B cell (primary cell): ENCODE data around the gene MYDGF. TPM values are rescaled to one million over a fixed set of nuclear protein-coding genes. Genes with fewer than 3 reads are reported as not detected.
A peak's percentile ranks its signal among the peaks of the same experiment; 100 is the strongest.

Experiments used
- ATAC-seq: fragments of 200-7000 bp; cut with Tn5 transposase; one replicate; pipeline ENCODE4 v1.10.0; 2021; ENCODE audit warnings: low read depth, mild to moderate bottlenecking, moderate number of reproducible peaks, moderate library complexity
- CTCF ChIA-PET: fragments of 350-600 bp; sonication (Branson Sonifier 250); formaldehyde crosslinking; loops from one replicate; lab custom pipeline; 2021; ENCODE audit warnings: antibody characterized with exemption, inconsistent platforms; lab: Charles Lee
- POLR2A ChIA-PET: fragments of 350-600 bp; sonication (Branson Sonifier 250); formaldehyde crosslinking; loops from one replicate; lab custom pipeline; 2021; ENCODE audit warnings: antibody characterized with exemption; lab: Charles Lee
- DNase-seq: peaks from one replicate; pipeline ENCODE4 v3.0.0; 2013
- H2AFZ ChIP-seq: 2 replicates; pipeline ENCODE4 v1.6.1; 2012; ENCODE audit warnings: mild to moderate bottlenecking, low read depth, low read length; ENCODE audit not compliant: insufficient read depth, poor library complexity, severe bottlenecking
- H3K27ac ChIP-seq, 2 donors: 1 replicate in 1 of 2; 2 replicates in 1 of 2; pipeline ENCODE4 v1.5.1; 2012 to 2013; ENCODE audit warnings: low read length in 2 of 2, mild to moderate bottlenecking in 2 of 2, moderate library complexity in 1 of 2
- H3K27me3 ChIP-seq, 4 experiments: fragments of 200-600 bp in 1 of 4; sonication (generic) in 1 of 4; replicated peaks in 1 of 4; 1 replicate in 2 of 4; 2 replicates in 2 of 4; pipeline versions ENCODE4 v1.6.1 to v1.7.0; 2013 to 2016; ENCODE audit warnings: low read length in 3 of 4, mild to moderate bottlenecking in 2 of 4, mixed read lengths in 1 of 4, moderate library complexity in 1 of 4; ENCODE audit not compliant: insufficient read depth in 4 of 4, control insufficient read depth in 3 of 4; ENCODE audit errors: control extremely low read depth in 1 of 4
- H3K36me3 ChIP-seq, 2 experiments: replicated peaks in 1 of 2; 1 replicate in 1 of 2; 2 replicates in 1 of 2; pipeline versions ENCODE4 v1.6.1 to v1.7.1; 2013; ENCODE audit warnings: low read length in 1 of 2; ENCODE audit not compliant: insufficient read depth in 2 of 2, control insufficient read depth in 1 of 2; ENCODE audit errors: control extremely low read depth in 1 of 2, extremely low read depth in 1 of 2
- H3K4me1 ChIP-seq, 2 donors: fragments of 200-600 bp in 1 of 2; sonication (generic) in 1 of 2; 1 replicate in 1 of 2; 2 replicates in 1 of 2; pipeline versions ENCODE4 v1.5.1 to v1.6.1; 2013 to 2017; ENCODE audit warnings: low read length in 2 of 2; ENCODE audit not compliant: control insufficient read depth in 2 of 2, insufficient read depth in 2 of 2
- H3K4me2 ChIP-seq: replicated peaks from 2 replicates; pipeline ENCODE3; 2012; ENCODE audit warnings: mild to moderate bottlenecking, low read depth, low read length; ENCODE audit not compliant: poor library complexity, severe bottlenecking
- H3K4me3 ChIP-seq, 5 experiments: fragments of 200-600 bp in 1 of 5; sonication (generic) in 1 of 5; 1 replicate in 3 of 5; 2 replicates in 2 of 5; pipeline versions ENCODE4 v1.5.1 to v1.7.0; 2011 to 2016; ENCODE audit warnings: low read length in 4 of 5, mild to moderate bottlenecking in 4 of 5, low read depth in 2 of 5, control low read depth in 1 of 5, moderate library complexity in 1 of 5; ENCODE audit not compliant: insufficient read depth in 1 of 5; ENCODE audit errors: control extremely low read depth in 1 of 5, extremely low read depth in 1 of 5
- H3K79me2 ChIP-seq: fragments of 200-600 bp; sonication (generic); one replicate; pipeline ENCODE4 v1.6.0; 2016; ENCODE audit warnings: low read length; ENCODE audit not compliant: control insufficient read depth, insufficient read depth
- H3K9ac ChIP-seq: fragments of 200-600 bp; sonication (generic); 2 replicates; pipeline ENCODE4 v1.6.1; 2017; ENCODE audit warnings: mild to moderate bottlenecking, low read length, moderate library complexity
- H3K9me3 ChIP-seq, 3 donors: one replicate each; pipeline versions ENCODE4 v1.6.1 to v1.7.1; 2013; ENCODE audit warnings: low read length in 2 of 3; ENCODE audit not compliant: control insufficient read depth in 2 of 3, insufficient read depth in 1 of 3; ENCODE audit errors: control extremely low read depth in 1 of 3
- H4K20me1 ChIP-seq: 2 replicates; pipeline ENCODE4 v1.6.0; 2012; ENCODE audit warnings: mild to moderate bottlenecking, low read length; ENCODE audit not compliant: insufficient read depth, control insufficient read depth, poor library complexity, severe bottlenecking
- H3K27ac Mint-ChIP-seq: one replicate; pipeline ENCODE4 v1.8.0; 2021; ENCODE audit warnings: mixed read lengths
- H3K27me3 Mint-ChIP-seq: one replicate; pipeline ENCODE4 v1.8.0; 2021; ENCODE audit warnings: mixed read lengths
- H3K4me1 Mint-ChIP-seq: one replicate; pipeline ENCODE4 v1.8.0; 2021; ENCODE audit warnings: mixed read lengths
- H3K4me3 Mint-ChIP-seq: one replicate; pipeline ENCODE4 v1.8.0; 2021; ENCODE audit warnings: mixed read lengths
- H3K9me3 Mint-ChIP-seq: one replicate; pipeline ENCODE4 v1.8.0; 2022; ENCODE audit warnings: mixed read lengths; ENCODE audit not compliant: insufficient read depth
- EZH2 ChIP-seq: IDR thresholded peaks from 2 replicates; pipeline ENCODE4 v1.6.1; 2012; ENCODE audit warnings: borderline replicate concordance, low read depth, mild to moderate bottlenecking, moderate library complexity, low read length; ENCODE audit not compliant: insufficient read depth, poor library complexity, severe bottlenecking
- WGBS: methylation state at CpG from one replicate; pipeline ENCODE4 v1.1.5; 2013; ENCODE audit warnings: missing lambda C conversion rate; ENCODE audit not compliant: insufficient coverage; 5-methylcytosine and 5-hydroxymethylcytosine counted together
- intact Hi-C: fragments of 100-400 bp; cut with micrococcal nuclease; formaldehyde crosslinking; loops from one replicate; pipeline ENCODE4 v1.10.0; 2022
- polyA plus RNA-seq: library from polyadenylated mRNA; depleted of rRNA; stranded (reverse); fragments of >200 nt; gene quantifications from 2 replicates; pipeline ENCODE4 v1.2.3, GENCODE V29; 2012
- total RNA-seq, 2 donors: library from RNA; stranded (reverse); fragments of 120-200 nt in 1 of 2; gene quantifications; 1 replicate in 1 of 2; 2 replicates in 1 of 2; pipeline versions ENCODE4 v1.2.3 to v1.2.4, GENCODE V29; 2013 to 2022
- TF ChIP-seq, protein P1 (sequence below): fragments of 200-600 bp; IDR thresholded peaks from one replicate; pipeline ENCODE4 v1.8.0; 2022; ENCODE audit warnings: antibody characterized with exemption, mild to moderate bottlenecking

The MYDGF gene
- total and polyA plus RNA-seq, 2 donors (not counting 1 experiment from before 2014, with no cell fraction given) = 21.2 to 42.3 TPM

- ATAC-seq (peak; percentile 21), DNase-seq (no peak)
- H3K27me3 Mint-ChIP-seq = no peaks in the 10 kb centered on the region
- CTCF ChIA-PET = no interaction called here
- TF ChIP-seq EZH2 = no peak
- TF ChIP-seq, protein P1, sequence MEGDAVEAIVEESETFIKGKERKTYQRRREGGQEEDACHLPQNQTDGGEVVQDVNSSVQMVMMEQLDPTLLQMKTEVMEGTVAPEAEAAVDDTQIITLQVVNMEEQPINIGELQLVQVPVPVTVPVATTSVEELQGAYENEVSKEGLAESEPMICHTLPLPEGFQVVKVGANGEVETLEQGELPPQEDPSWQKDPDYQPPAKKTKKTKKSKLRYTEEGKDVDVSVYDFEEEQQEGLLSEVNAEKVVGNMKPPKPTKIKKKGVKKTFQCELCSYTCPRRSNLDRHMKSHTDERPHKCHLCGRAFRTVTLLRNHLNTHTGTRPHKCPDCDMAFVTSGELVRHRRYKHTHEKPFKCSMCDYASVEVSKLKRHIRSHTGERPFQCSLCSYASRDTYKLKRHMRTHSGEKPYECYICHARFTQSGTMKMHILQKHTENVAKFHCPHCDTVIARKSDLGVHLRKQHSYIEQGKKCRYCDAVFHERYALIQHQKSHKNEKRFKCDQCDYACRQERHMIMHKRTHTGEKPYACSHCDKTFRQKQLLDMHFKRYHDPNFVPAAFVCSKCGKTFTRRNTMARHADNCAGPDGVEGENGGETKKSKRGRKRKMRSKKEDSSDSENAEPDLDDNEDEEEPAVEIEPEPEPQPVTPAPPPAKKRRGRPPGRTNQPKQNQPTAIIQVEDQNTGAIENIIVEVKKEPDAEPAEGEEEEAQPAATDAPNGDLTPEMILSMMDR = no peak
- Histone ChIP-seq H3K9me3 (no peaks in the 10 kb centered on the region), H3K27ac (no peak overlapping the region), H3K27me3 (no peaks in the 10 kb centered on the region), H2AFZ (no peak overlapping the region), H3K79me2 (no peaks in the 10 kb centered on the region), H3K4me2 (no peak overlapping the region), H3K36me3 (peaks cover 0 to 34% of the 10 kb centered on the region in 2 experiments), H4K20me1 (no peaks in the 10 kb centered on the region), H3K4me1 (no peaks in the 10 kb centered on the region), H3K4me3 (no peak overlapping the region), H3K9ac (no peak overlapping the region)
- H3K4me3 Mint-ChIP-seq = no peak overlapping the region
- no peak overlapping the region for H3K27ac Mint-ChIP-seq
- WGBS = 96% methylated on average over 24 of the region's 34 CpGs
- POLR2A ChIA-PET = no interaction called here
- H3K4me1 Mint-ChIP-seq = no peaks in the 10 kb centered on the region
- intact Hi-C loops = no loop called here
- no peaks in the 10 kb centered on the region for H3K9me3 Mint-ChIP-seq
Measured at GRCh38 chr19:4678881-4679790, 9.0 kb upstream of the MYDGF start.
